H1 (cell line): ENCODE data around the gene KIR2DL1. TPM values are rescaled to one million over a fixed set of nuclear protein-coding genes. Genes with fewer than 3 reads are reported as not detected.

Experiments used
- CTCF ChIA-PET: fragments of 300-600 bp; sonication (Branson Sonifier 250); formaldehyde crosslinking; loops from one replicate; lab custom pipeline; 2021; ENCODE audit not compliant: partially characterized antibody; lab: Charles Lee
- POLR2A ChIA-PET: fragments of 300-600 bp; sonication (Branson Sonifier 250); formaldehyde crosslinking; loops from one replicate; lab custom pipeline; 2021; ENCODE audit warnings: inconsistent platforms; ENCODE audit not compliant: partially characterized antibody; lab: Charles Lee
- DNase-seq, 2 experiments: peaks; one replicate each; pipeline versions ENCODE4 v3.0.0 to v3.0.0-alpha.2; 2010 to 2022; ENCODE audit warnings: low spot score in 2 of 2, low read depth in 1 of 2, mixed read lengths in 1 of 2
- FAIRE-seq: peaks from 2 replicates; lab custom pipeline; 2011; peaks lifted over from hg19 to GRCh38; lab: Jason Lieb, UNC
- H2AFZ ChIP-seq: 2 replicates; pipeline ENCODE4 v1.8.1; 2012; ENCODE audit warnings: low read length, inconsistent platforms
- H2AK5ac ChIP-seq: 2 replicates; pipeline ENCODE4 v1.6.1; 2013; ENCODE audit warnings: low read depth, low read length
- H2BK120ac ChIP-seq: replicated peaks from 2 replicates; pipeline ENCODE3; 2013; ENCODE audit warnings: low read depth, low read length, inconsistent platforms
- H2BK12ac ChIP-seq: 2 replicates; pipeline ENCODE4 v1.6.1; 2013; ENCODE audit warnings: low read depth, low read length
- H2BK15ac ChIP-seq: 2 replicates; pipeline ENCODE4 v1.6.1; 2013; ENCODE audit warnings: low read length
- H2BK20ac ChIP-seq: 2 replicates; pipeline ENCODE4 v1.6.1; 2013; ENCODE audit warnings: low read length
- H2BK5ac ChIP-seq: 2 replicates; pipeline ENCODE4 v1.6.1; 2013; ENCODE audit warnings: low read depth, low read length
- H3K14ac ChIP-seq: 2 replicates; pipeline ENCODE4 v1.6.1; 2013; ENCODE audit warnings: inconsistent platforms; ENCODE audit not compliant: insufficient read length
- H3K18ac ChIP-seq: 2 replicates; pipeline ENCODE4 v1.6.1; 2013; ENCODE audit warnings: low read length; ENCODE audit errors: extremely low read depth
- H3K23ac ChIP-seq: 2 replicates; pipeline ENCODE4 v1.6.1; 2013; ENCODE audit warnings: inconsistent platforms; ENCODE audit not compliant: insufficient read length
- H3K23me2 ChIP-seq: 2 replicates; pipeline ENCODE4 v1.6.1; 2013; ENCODE audit warnings: low read depth, low read length
- H3K27ac ChIP-seq: 2 replicates; pipeline ENCODE4 v1.6.1; 2011; ENCODE audit warnings: low read depth, low read length, inconsistent platforms
- H3K27me3 ChIP-seq, 4 experiments: replicated peaks in 1 of 4; 1 replicate in 1 of 4; 2 replicates in 3 of 4; pipeline versions ENCODE4 v1.6.1 to v1.8.1; 2011 to 2013; ENCODE audit warnings: low read length in 3 of 4, mild to moderate bottlenecking in 3 of 4, inconsistent platforms in 2 of 4, mixed read lengths in 2 of 4, moderate library complexity in 1 of 4; ENCODE audit not compliant: control insufficient read depth in 3 of 4, insufficient read depth in 3 of 4; ENCODE audit errors: extremely low read depth in 1 of 4
- H3K36me3 ChIP-seq, 4 experiments: 2 replicates each; pipeline versions ENCODE4 v1.6.1 to v1.8.1; 2011 to 2013; ENCODE audit warnings: mild to moderate bottlenecking in 4 of 4, low read length in 3 of 4, moderate library complexity in 2 of 4, control low read depth in 1 of 4, inconsistent platforms in 1 of 4; ENCODE audit not compliant: insufficient read depth in 4 of 4, control insufficient read depth in 2 of 4
- H3K4ac ChIP-seq: replicated peaks from 2 replicates; pipeline ENCODE3; 2013; ENCODE audit warnings: low read length, low read depth, mixed read lengths, inconsistent platforms; ENCODE audit not compliant: insufficient read length
- H3K4me1 ChIP-seq, 4 experiments: replicated peaks in 1 of 4; 1 replicate in 1 of 4; 2 replicates in 3 of 4; pipeline versions ENCODE4 v1.6.1 to v1.8.1; 2011 to 2013; ENCODE audit warnings: low read length in 3 of 4, inconsistent platforms in 2 of 4, mixed read lengths in 1 of 4; ENCODE audit not compliant: insufficient read depth in 4 of 4, control insufficient read depth in 3 of 4
- H3K4me2 ChIP-seq, 2 experiments: 2 replicates each; pipeline versions ENCODE4 v1.6.1 to v1.8.1; 2011 to 2013; ENCODE audit warnings: low read depth in 2 of 2, low read length in 2 of 2, control low read depth in 1 of 2, inconsistent platforms in 1 of 2, mild to moderate bottlenecking in 1 of 2; ENCODE audit not compliant: insufficient read depth in 1 of 2
- H3K4me3 ChIP-seq, 4 experiments: fragments of 200-600, 300-600 bp in 1 of 4; sonication (generic), shearing (Covaris generic), sonication (Bioruptor Twin) in 1 of 4; 2 replicates each; pipeline versions ENCODE4 v1.5.1 to v1.8.1; 2011 to 2016; ENCODE audit warnings: low read length in 4 of 4, low read depth in 3 of 4, control low read depth in 2 of 4, inconsistent platforms in 2 of 4, mild to moderate bottlenecking in 2 of 4, mixed read lengths in 1 of 4, moderate library complexity in 1 of 4; ENCODE audit not compliant: insufficient read depth in 2 of 4; ENCODE audit errors: extremely low read depth in 1 of 4
- H3K56ac ChIP-seq: replicated peaks from 2 replicates; pipeline ENCODE3; 2013; ENCODE audit warnings: low read depth, mild to moderate bottlenecking, mixed read lengths, low read length, inconsistent platforms; ENCODE audit not compliant: insufficient read length
- H3K79me1 ChIP-seq: 2 replicates; pipeline ENCODE4 v1.6.1; 2013; ENCODE audit warnings: low read depth, low read length, control low read depth
- H3K79me2 ChIP-seq, 2 experiments: 2 replicates each; pipeline versions ENCODE4 v1.6.1 to v1.8.1; 2012 to 2013; ENCODE audit warnings: low read length in 2 of 2, mild to moderate bottlenecking in 2 of 2, inconsistent platforms in 1 of 2; ENCODE audit not compliant: insufficient read depth in 2 of 2, control insufficient read depth in 1 of 2
- H3K9ac ChIP-seq, 4 experiments: replicated peaks in 1 of 4; 1 replicate in 1 of 4; 2 replicates in 3 of 4; pipeline versions ENCODE4 v1.6.1 to v1.8.1; 2011 to 2013; ENCODE audit warnings: low read depth in 3 of 4, low read length in 3 of 4, control low read depth in 2 of 4, mild to moderate bottlenecking in 2 of 4, moderate library complexity in 2 of 4, inconsistent platforms in 1 of 4; ENCODE audit errors: extremely low read depth in 1 of 4
- H3K9me3 ChIP-seq, 2 experiments: 2 replicates each; pipeline versions ENCODE4 v1.6.1 to v1.8.1; 2012 to 2013; ENCODE audit warnings: mild to moderate bottlenecking in 2 of 2, moderate library complexity in 2 of 2, control low read depth in 1 of 2, inconsistent platforms in 1 of 2, low read depth in 1 of 2, low read length in 1 of 2, mixed read lengths in 1 of 2; ENCODE audit not compliant: insufficient read depth in 2 of 2
- H4K20me1 ChIP-seq, 2 experiments: replicated peaks in 1 of 2; 2 replicates each; pipeline versions ENCODE3 to v1.8.1; 2011 to 2013; ENCODE audit warnings: inconsistent platforms in 2 of 2, low read length in 2 of 2, mild to moderate bottlenecking in 1 of 2; ENCODE audit not compliant: insufficient read depth in 2 of 2, control insufficient read depth in 1 of 2
- H4K5ac ChIP-seq: 2 replicates; pipeline ENCODE4 v1.6.1; 2013; ENCODE audit warnings: low read length, low read depth, mixed read lengths, inconsistent platforms; ENCODE audit not compliant: insufficient read length
- H4K8ac ChIP-seq: 2 replicates; pipeline ENCODE4 v1.8.0; 2013; ENCODE audit warnings: mild to moderate bottlenecking, moderate library complexity, low read length, inconsistent platforms; ENCODE audit not compliant: insufficient read depth; ENCODE audit errors: extremely low read depth
- H4K91ac ChIP-seq: replicated peaks from 2 replicates; pipeline ENCODE3; 2013; ENCODE audit warnings: low read length, mixed read lengths, inconsistent platforms; ENCODE audit not compliant: insufficient read length
- ASH2L ChIP-seq: fragments of 200-600, 300-600 bp; sonication (generic); IDR thresholded peaks from one replicate; pipeline ENCODE4 v1.7.1; 2017; ENCODE audit warnings: low read length
- CBX5 ChIP-seq: fragments of 300-800, 300-1000 bp; sonication (generic); IDR thresholded peaks from 2 replicates; pipeline ENCODE4 v1.7.1; 2016; ENCODE audit warnings: antibody characterized with exemption, low read length, low read depth
- CEBPB ChIP-seq: IDR thresholded peaks from 2 replicates; pipeline ENCODE4 v1.6.1; 2012; ENCODE audit warnings: low read depth, low read length
- EGR1 ChIP-seq: IDR thresholded peaks from 2 replicates; pipeline ENCODE4 v1.6.1; 2011; ENCODE audit warnings: low read depth, low read length, borderline replicate concordance
- KDM4A ChIP-seq: IDR thresholded peaks from one replicate; pipeline ENCODE4 v1.7.1; 2012; ENCODE audit warnings: low read depth, mild to moderate bottlenecking, moderate library complexity, low read length, inconsistent platforms; ENCODE audit not compliant: severe bottlenecking
- MAX ChIP-seq: IDR thresholded peaks from 2 replicates; pipeline ENCODE4 v1.6.1; 2012; ENCODE audit warnings: inconsistent platforms
- SIN3A ChIP-seq, 2 experiments: IDR thresholded peaks in 1 of 2; conservative IDR thresholded peaks in 1 of 2; 2 replicates each; pipeline ENCODE4 v1.6.1; 2011 to 2012; ENCODE audit warnings: low read length in 2 of 2, improper control_type of control experiment in 1 of 2, low read depth in 1 of 2, mild to moderate bottlenecking in 1 of 2
- TAF1 ChIP-seq: IDR thresholded peaks from 2 replicates; pipeline ENCODE4 v1.6.1; 2011; ENCODE audit warnings: mild to moderate bottlenecking, low read depth, low read length
- TAF7 ChIP-seq: optimal IDR thresholded peaks from 2 replicates; pipeline ENCODE3; 2011; ENCODE audit warnings: low read depth, mild to moderate bottlenecking, inconsistent platforms, low read length, moderate library complexity, borderline replicate concordance
- WGBS, 2 experiments: shearing (Covaris generic) in 1 of 2; methylation state at CpG; one replicate each; pipeline versions ENCODE4 v1.1.6 to v1.1.7; 2013 to 2015; ENCODE audit warnings: low lambda C conversion rate in 2 of 2, mixed read lengths in 2 of 2, inconsistent platforms in 1 of 2, low coverage in 1 of 2, missing lambda C conversion rate in 1 of 2; ENCODE audit not compliant: insufficient replicate concordance in 2 of 2, insufficient coverage in 1 of 2, insufficient read length in 1 of 2; ENCODE audit errors: extremely low coverage in 1 of 2, missing lambda C conversion rate in 1 of 2; 5-methylcytosine and 5-hydroxymethylcytosine counted together
- polyA plus RNA-seq, 7 experiments: library from polyadenylated mRNA; depleted of rRNA in 3 of 7; stranded (reverse) in 5 of 7; unstranded in 2 of 7; fragments of >200 nt in 5 of 7; fragments of 200-250 nt in 2 of 7; gene quantifications; 1 replicate in 5 of 7; 2 replicates in 1 of 7; 4 replicates in 1 of 7; pipeline versions ENCODE4 v1.2.1 to v1.2.3, GENCODE V29; 2011 to 2013; ENCODE audit warnings: missing spikeins in 2 of 7, mixed read lengths in 2 of 7
- total RNA-seq: library from RNA; stranded (reverse); fragmentation: NEBNext Ultra II Directional; extraction: Animal tissue kit (Norgen Biotek cat#: 25700); gene quantifications from 2 replicates; pipeline ENCODE4 v1.2.1, GENCODE V29; 2021
- TF ChIP-seq, protein P1 (sequence below), 3 experiments: IDR thresholded peaks; 1 replicate in 2 of 3; 2 replicates in 1 of 3; pipeline versions ENCODE4 v1.5.1 to v1.6.1; 2011; ENCODE audit warnings: low read length in 3 of 3, mild to moderate bottlenecking in 3 of 3, inconsistent platforms in 2 of 3, low read depth in 1 of 3, moderate library complexity in 1 of 3; ENCODE audit not compliant: insufficient read depth in 1 of 3; ENCODE audit errors: control extremely low read depth in 1 of 3
- TF ChIP-seq, protein P2 (sequence below): IDR thresholded peaks from 2 replicates; pipeline ENCODE4 v1.6.1; 2011; ENCODE audit warnings: low read depth, mild to moderate bottlenecking, low read length; ENCODE audit not compliant: insufficient read depth

KIR2DL1 gene
- total and polyA plus RNA-seq, 2 of the 8 experiments (the other 6 are each of a cell fraction or from before 2014, with no cell fraction given): not detected

DNA sequence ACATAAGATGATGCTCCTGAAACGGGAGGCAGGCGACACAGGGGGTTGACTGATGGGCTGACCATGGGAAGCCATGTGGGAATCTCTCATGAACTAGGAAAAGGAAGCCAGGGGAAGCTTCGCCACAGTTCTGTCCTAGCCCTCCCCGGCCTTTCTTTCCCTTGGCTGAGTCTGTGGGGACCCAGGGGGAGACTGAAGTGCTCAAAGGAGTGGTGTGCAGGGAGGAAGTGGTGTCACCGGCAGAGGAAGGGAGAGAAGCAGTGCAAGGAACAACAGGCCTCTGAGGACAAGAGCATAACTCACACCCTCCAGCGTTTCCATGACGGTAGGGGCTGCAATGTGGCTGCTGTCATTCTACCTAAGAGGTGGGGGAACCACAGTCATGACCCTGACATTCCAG lies 44.3 kb upstream of the KIR2DL1 start:
- Histone ChIP-seq H3K23me2 (no peaks in the 10 kb centered on the region), H3K18ac (no peak overlapping the region), H3K27me3 (no peaks in the 10 kb centered on the region), H4K8ac (no peak overlapping the region), H2BK20ac (no peak overlapping the region), H4K91ac (no peak overlapping the region), H3K79me2 (no peaks in the 10 kb centered on the region), H3K36me3 (peaks cover 0 to 4% (median 0%) of the 10 kb centered on the region in 4 experiments; a peak in 1 of 8 replicates), H2BK5ac (no peak overlapping the region), H2BK15ac (no peak overlapping the region), H2AFZ (no peak overlapping the region), H4K20me1 (no peaks in the 10 kb centered on the region), H3K56ac (no peak overlapping the region), H3K14ac (no peak overlapping the region), H3K4me3 (no peak overlapping the region), H3K4ac (no peak overlapping the region), H3K4me2 (no peak overlapping the region), H2BK12ac (no peak overlapping the region), H4K5ac (no peak overlapping the region), H3K79me1 (no peaks in the 10 kb centered on the region), H3K9me3 (peaks cover 67 to 76% of the 10 kb centered on the region in 2 experiments), H2BK120ac (no peak overlapping the region), H2AK5ac (no peak overlapping the region), H3K23ac (no peak overlapping the region), H3K9ac (no peak overlapping the region), H3K27ac (no peak overlapping the region), H3K4me1 (no peaks in the 10 kb centered on the region)
- 72% methylated on average over 6 of the region's 7 CpGs; no CpG with 5 or more reads in 1 of the 2 experiments for WGBS, 2 experiments
- FAIRE-seq (no peak), DNase-seq (no peak)
- ChIA-PET POLR2A (no interaction called here), CTCF (no interaction called here)
- TF ChIP-seq CEBPB (no peak), CBX5 (no peak), SIN3A (conservative IDR thresholded peaks at IDR 0.05 in 1 of 2, IDR thresholded peaks at IDR 0.05 in 1 of 2; ENCODE audit: low read depth in 1 of 2, low read length in 2 of 2) (no peak), TAF7 (no peak), EGR1 (no peak), TAF1 (no peak), ASH2L (no peak), MAX (no peak), KDM4A (no peak)
- TF ChIP-seq, protein P1, sequence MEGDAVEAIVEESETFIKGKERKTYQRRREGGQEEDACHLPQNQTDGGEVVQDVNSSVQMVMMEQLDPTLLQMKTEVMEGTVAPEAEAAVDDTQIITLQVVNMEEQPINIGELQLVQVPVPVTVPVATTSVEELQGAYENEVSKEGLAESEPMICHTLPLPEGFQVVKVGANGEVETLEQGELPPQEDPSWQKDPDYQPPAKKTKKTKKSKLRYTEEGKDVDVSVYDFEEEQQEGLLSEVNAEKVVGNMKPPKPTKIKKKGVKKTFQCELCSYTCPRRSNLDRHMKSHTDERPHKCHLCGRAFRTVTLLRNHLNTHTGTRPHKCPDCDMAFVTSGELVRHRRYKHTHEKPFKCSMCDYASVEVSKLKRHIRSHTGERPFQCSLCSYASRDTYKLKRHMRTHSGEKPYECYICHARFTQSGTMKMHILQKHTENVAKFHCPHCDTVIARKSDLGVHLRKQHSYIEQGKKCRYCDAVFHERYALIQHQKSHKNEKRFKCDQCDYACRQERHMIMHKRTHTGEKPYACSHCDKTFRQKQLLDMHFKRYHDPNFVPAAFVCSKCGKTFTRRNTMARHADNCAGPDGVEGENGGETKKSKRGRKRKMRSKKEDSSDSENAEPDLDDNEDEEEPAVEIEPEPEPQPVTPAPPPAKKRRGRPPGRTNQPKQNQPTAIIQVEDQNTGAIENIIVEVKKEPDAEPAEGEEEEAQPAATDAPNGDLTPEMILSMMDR (IDR thresholded peaks at IDR 0.05; ENCODE audit: control extremely low read depth in 1 of 3, insufficient read depth in 1 of 3, low read depth in 1 of 3, low read length in 3 of 3): no peak
- TF ChIP-seq, protein P2, sequence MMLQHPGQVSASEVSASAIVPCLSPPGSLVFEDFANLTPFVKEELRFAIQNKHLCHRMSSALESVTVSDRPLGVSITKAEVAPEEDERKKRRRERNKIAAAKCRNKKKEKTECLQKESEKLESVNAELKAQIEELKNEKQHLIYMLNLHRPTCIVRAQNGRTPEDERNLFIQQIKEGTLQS: no peak
